Stimulated activated CD4-positive, alpha-beta T cell treated with anti-CD3 and anti-CD28 coated beads, Interleukin-4, amount 100 ng/mL, for 4 hours (primary cell): ENCODE data around the gene SYNRG.
"Not testable (repeated sequence)": the region's sequence is repeated elsewhere in the genome, so short reads cannot be mapped to it uniquely, and the experiment has no call there.

Experiments used
- DNase-seq, 2 experiments: peaks; one replicate each; pipeline ENCODE4 v3.0.0-alpha.2; 2020

The SYNRG gene

GRCh38 chr17:37609170-37610040 lies at the start of gene SYNRG:
Gene SYNRG, minus strand, starts transcription at chr17:37609418. Its CDS starts 63 bp downstream, at chr17:37609355.
- DNase-seq, result peak; percentile 92

GRCh38 chr17:37657202-37657601 lies 48.0 kb upstream of the SYNRG start:
- no peak for DNase-seq

- no peak for DNase-seq
These were observed 42.6 kb upstream of the SYNRG start for GRCh38 chr17:37651849-37652248.

GRCh38 chr17:37650419-37651003 lies 41.3 kb upstream of the SYNRG start:
- DNase-seq, result no peak

GRCh38 chr17:37648555-37648954 lies 39.3 kb upstream of the SYNRG start:
- no peak for DNase-seq

GRCh38 chr17:37647856-37648255 lies 38.6 kb upstream of the SYNRG start:
- DNase-seq, result no peak

- no peak for DNase-seq
These were observed 34.7 kb upstream of the SYNRG start for GRCh38 chr17:37643869-37644268.

- DNase-seq, result peak; percentile 85 to 89
These were observed 34.0 kb upstream of the SYNRG start, which contains the start of gene DDX52 for GRCh38 chr17:37643118-37643766. Gene DDX52, minus strand, starts transcription at chr17:37643446. Its CDS starts 26 bp downstream, at chr17:37643420.

- DNase-seq, result no peak
These were observed 33.5 kb upstream of the SYNRG start for GRCh38 chr17:37642681-37643080.

GRCh38 chr17:37640015-37640414 lies 30.8 kb upstream of the SYNRG start:
- DNase-seq, result no peak

GRCh38 chr17:37637956-37638355 lies 28.7 kb upstream of the SYNRG start:
- no peak for DNase-seq

- DNase-seq, result not testable (repeated sequence)
These were observed 7.2 kb upstream of the SYNRG start for GRCh38 chr17:37616430-37616829.

GRCh38 chr17:37614823-37615222 lies 5.6 kb upstream of the SYNRG start:
- DNase-seq, result no peak

GRCh38 chr17:37614391-37614790 lies 5.2 kb upstream of the SYNRG start:
- no peak for DNase-seq

- no peak for DNase-seq
These were observed 1.8 kb upstream of the SYNRG start for GRCh38 chr17:37610971-37611370.

GRCh38 chr17:37610041-37610420 lies 813 bp upstream of the SYNRG start:
- DNase-seq, result not testable (repeated sequence)

- DNase-seq, result no peak
These were observed 658 bp downstream of the SYNRG start for GRCh38 chr17:37608351-37609169.

- peak in 1 of 2 experiments; percentile 3 for DNase-seq
These were observed 1.4 kb downstream of the SYNRG start for GRCh38 chr17:37607637-37608331.

GRCh38 chr17:37605813-37606505 lies 3.3 kb downstream of the SYNRG start:
- DNase-seq, result peak in 1 of 2 experiments; percentile 26

- no peak for DNase-seq
These were observed 4.1 kb downstream of the SYNRG start for GRCh38 chr17:37605081-37605480.

GRCh38 chr17:37604556-37604955 lies 4.7 kb downstream of the SYNRG start:
- DNase-seq, result no peak

- DNase-seq, result no peak
These were observed 11.1 kb downstream of the SYNRG start for GRCh38 chr17:37598145-37598544.
